ENCODE data around the gene MAST3.
A peak's percentile ranks its signal among the peaks of the same experiment; 100 is the strongest.

MAST3 gene

GRCh38 chr19:18097217-18097992 is at the start of gene MAST3:
MAST3 (plus strand) TSS chr19:18097778; CDS start chr19:18097793, 15 bp downstream.
- peak; percentile 81 for DNase-seq (ENCODE audit: low read depth, low spot score)

DNA sequence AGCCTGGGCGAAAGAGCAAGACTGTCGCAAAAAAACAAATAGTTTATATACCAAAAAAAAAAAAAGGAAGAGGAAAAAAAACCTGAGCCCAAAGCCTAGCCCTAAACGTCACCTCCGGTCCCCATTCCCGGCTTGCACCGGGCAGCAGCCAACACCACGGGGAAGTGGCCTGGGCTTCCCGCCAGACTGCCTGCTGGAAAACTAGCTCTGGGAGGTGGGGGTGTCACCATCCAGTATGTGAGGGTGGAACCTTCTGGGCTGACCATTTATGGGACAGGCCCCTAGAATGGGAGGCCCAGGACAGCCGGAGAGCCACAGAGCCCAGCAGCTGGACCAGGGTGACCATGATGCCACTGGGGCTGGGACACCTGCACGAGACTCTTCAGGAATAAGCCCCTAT is 48.2 kb upstream of the MAST3 start:
- DNase-seq (ENCODE audit: low read depth, low spot score): no peak

- DNase-seq (ENCODE audit: low read depth, low spot score): no peak
Observed at GRCh38 chr19:18051887-18052286, 45.7 kb upstream of the MAST3 start.

- DNase-seq (ENCODE audit: low read depth, low spot score): no peak
Observed at GRCh38 chr19:18053576-18054219, 43.9 kb upstream of the MAST3 start.

DNA sequence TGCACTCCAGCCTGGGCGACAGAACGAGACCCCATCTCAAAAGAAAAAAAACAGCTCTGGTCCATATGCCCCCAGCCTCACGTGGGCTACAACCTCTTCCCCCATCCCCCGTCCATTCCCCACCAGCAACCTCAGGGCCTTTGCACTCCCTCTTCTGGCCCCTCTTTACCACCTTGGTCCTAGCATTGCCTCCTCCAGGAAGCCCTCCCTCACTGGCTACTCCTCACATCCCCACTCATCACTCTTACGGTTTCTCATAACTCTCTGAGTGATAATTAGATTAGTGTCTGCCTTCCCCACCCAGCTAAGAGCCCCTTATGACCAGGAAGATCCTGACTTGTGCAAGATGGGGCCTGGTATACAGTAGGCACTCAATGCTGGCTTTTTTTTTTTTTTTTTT is 41.6 kb upstream of the MAST3 start:
- no peak for DNase-seq (ENCODE audit: low read depth, low spot score)

DNA sequence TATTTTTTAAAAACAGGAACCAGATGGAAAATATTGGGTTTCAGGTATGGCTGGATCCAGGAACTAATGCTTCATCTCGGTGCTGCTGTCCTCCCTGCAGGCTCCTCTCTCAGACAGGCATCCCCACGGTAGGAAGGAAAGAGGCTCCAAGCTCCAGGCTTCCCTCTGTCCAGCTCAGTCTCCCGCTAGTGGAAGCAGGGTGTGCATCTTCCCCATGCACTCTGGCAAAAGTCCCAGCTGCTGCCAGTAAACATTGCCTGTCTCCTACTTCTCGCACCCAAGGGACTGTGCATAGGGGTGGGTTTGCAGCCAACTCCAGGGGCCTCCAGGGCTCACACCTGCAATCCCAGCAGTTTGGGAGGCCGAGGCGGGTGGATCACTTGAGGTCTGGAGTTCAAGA is 40.0 kb upstream of the MAST3 start:
- no peak for DNase-seq (ENCODE audit: low read depth, low spot score)

DNA sequence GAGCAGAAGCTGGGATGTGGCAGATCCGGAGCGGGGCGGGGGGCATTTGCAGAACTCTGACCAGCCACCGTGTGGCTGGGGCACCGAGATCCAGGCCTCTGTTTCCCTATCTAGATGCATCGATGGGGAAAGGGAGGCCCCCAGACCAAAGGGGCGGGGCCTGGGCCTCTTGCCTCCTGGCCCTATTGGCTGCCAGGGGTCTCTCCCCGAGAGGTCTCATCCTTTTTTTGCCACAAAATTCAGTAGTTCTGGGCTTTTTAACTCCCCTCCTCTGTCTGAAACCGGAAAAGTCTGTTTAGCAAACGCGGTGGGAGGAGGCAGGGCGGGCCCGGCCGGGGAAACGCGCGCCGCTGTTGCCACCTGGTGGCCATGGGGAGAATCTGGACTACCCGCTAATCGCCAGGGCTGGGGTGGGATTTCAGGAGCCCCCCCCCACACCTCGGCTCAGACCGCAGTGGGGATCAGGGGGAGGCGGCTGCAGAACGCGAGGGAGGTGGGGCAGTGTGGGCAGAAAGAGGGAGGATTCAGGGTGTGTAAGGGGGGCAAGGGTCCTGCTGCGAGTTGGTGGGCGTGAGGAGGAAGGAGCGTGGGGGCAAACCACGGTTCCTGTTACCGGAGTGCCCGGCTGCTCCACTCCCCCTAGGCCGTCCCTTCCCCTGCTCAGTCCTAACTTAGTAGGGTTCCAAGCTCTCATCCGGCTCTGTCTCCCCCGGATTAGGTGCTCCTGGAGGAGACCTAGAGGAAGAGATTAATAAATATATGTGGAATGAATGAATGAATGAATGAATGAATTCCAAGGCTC is 39.2 kb upstream of the MAST3 start:
- peak; percentile 60 for DNase-seq (ENCODE audit: low read depth, low spot score)

- DNase-seq (ENCODE audit: low read depth, low spot score): no peak
Observed at GRCh38 chr19:18059297-18059696, 38.3 kb upstream of the MAST3 start.

- DNase-seq (ENCODE audit: low read depth, low spot score): no peak
Observed at GRCh38 chr19:18059902-18060301, 37.7 kb upstream of the MAST3 start.

DNA sequence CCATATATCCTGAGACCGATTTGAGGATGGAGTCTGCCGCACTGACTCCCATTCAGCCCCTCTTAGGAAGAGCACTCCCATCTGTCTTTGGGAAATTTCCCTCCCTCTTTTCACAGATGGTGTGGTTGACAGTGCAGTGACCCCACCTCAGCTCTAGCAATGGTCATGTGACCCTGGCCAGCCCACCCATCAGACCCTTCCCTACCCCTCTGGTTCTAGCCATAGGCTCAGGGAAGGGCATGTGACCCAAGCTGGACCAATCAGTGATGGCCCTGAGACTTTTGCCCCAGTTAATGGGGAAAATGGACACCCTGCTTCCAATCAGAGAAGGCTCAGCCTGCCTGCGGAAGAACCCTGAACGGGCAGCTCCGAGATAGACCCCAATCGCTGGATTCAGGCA is 37.1 kb upstream of the MAST3 start:
- DNase-seq (ENCODE audit: low read depth, low spot score): no peak

GRCh38 chr19:18062028-18062427 is 35.5 kb upstream of the MAST3 start:
- DNase-seq (ENCODE audit: low read depth, low spot score): no peak

GRCh38 chr19:18063463-18063862 is 34.1 kb upstream of the MAST3 start:
- no peak for DNase-seq (ENCODE audit: low read depth, low spot score)

DNA sequence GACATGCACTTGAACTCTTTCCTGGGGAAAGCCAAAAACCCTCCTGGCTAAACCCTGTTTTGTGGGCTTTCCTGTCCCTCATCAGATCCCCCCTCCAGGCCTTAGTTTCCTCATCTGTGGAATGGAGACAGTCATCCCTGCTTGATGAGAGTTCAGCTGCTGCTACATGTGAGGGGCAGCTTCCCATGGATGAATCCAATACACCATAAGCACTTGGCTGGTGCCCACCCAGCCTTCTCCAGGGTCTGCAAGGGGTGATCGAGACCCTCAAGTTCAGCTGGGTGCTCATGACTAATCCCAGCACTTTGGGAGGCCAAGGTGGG is 32.4 kb upstream of the MAST3 start:
- no peak for DNase-seq (ENCODE audit: low read depth, low spot score)

DNA sequence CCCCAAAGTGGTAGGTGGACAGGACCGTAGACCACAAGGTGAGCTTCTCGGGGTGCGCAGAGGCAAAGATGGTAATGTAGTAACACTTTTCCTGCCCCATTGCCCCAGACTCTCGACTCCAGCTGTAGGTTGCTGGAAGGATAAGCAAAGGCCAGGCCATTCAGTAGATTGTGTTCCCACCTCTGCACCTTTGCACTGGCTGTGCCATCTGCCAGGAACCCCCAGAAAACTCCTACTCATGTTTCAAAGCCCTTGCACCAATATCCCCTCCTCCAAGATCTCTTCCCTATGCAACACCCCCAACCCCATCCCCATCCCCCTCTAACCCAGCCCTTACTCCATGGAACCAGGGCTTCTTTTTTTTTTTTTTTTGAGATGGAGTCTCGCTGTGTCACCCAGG is 29.2 kb upstream of the MAST3 start:
- no peak for DNase-seq (ENCODE audit: low read depth, low spot score)

DNA sequence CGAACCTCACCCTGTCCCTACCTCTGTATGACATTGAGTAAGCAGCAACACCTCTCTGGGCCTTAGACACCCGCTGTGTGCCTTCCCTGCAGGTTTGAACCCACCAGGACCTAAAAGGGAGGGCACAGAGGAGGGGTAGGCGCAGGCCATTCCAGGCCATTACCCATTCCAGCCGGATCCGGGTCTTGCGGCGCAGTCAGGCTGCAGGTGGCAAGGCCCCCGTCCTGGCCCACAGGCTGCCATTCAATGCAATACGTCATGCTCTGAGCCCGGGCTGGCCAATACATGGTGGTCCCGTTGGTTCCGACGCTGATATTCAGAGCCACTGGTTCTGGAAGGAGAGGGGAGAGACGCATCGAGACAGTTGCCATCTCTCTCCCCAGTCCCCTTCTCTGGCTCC is 28.2 kb upstream of the MAST3 start:
- DNase-seq (ENCODE audit: low read depth, low spot score): no peak

DNA sequence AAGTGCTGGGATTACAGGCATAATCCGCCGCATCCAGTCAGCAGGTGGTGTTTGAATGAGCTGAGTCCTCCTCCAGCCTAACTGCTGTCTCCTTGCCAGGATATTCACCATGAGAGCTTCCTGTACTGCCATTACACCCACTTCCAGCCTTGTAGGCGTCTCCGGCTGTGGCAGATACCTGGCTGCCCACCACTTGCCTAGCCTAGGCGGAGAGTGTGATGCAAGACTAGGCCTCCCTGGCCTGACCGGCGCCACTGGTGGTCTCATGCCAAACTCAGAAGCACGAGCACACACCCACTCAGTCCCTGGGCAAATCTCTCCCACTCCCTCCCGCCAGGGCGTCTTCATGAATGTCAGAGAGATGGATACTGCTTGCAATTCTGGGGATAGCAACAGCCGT is 27.4 kb upstream of the MAST3 start:
- no peak for DNase-seq (ENCODE audit: low read depth, low spot score)

DNA sequence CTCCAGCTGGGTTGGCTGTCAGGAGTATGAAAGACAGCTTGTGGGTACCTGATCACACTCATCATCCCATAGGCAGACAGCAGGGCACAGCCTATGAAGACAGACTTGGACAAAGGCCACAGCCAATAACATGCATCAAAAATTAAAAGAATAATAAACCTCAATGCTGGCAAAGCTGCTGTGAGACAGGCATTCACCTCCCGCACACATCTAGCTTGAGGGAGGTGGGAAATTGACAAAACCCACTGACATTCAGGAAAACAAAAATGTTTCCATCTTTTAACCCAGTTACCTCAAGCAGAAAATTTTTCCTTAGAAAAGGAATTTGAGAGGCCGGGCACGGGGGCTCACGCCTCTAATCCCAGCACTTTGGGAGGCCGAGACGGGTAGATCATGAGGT is 25.2 kb upstream of the MAST3 start:
- DNase-seq (ENCODE audit: low read depth, low spot score): no peak

DNA sequence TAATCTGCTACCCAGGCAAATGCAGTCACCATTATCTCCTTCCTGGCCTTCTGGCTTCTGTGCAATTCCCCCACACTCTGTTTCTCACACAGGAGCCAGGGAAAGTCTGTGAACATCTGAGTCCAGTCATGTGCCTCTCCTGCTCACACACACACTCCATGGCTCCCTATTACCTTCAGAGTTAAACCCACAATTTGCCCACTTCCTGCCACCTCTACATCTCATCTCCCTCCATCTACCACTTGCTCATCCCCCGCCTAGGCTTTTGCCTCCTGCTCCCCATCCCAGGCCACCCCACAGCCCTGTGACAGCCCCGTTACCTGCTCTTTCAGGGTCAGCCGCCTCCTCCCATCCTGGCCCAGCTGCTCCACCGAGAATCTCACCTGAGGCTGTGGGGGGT is 24.4 kb upstream of the MAST3 start:
- no peak for DNase-seq (ENCODE audit: low read depth, low spot score)

- no peak for DNase-seq (ENCODE audit: low read depth, low spot score)
Observed at GRCh38 chr19:18074192-18074591, 23.4 kb upstream of the MAST3 start.

- DNase-seq (ENCODE audit: low read depth, low spot score): no peak
Observed at GRCh38 chr19:18083929-18084684, 13.5 kb upstream of the MAST3 start.

DNA sequence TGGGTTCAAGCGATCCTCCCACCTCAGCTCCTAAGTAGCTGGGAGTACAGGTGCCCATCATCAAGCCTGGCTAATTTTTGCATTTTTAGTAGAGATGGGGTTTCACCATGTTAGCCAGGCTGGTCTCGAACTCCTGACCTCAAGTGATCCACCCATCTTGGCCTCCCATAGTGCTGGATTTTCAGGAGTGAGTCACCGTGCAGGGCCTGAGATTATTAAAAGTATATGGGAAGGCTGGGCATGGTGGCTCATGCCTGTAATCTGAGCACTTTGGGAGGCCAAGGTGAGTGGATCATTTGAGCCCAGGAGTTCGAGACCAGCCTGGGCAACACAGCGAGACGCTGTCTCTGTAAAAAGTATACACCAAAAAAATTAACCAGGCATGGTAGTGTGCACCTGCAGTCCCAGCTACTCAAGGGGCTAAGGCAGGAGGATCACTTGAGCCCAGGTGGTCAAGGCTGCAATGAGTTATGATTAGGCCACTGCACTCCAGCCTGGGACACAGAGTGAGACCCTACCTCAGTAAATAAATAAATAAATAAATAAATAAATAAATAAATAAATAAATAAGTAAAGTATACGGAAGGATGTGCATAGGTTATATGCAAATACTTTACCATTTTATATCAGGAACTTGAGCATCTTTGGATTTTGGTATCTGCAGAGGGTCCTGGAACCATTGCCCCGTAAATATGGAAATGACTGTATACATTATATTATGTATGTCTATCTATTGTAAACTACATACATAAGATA is 11.7 kb upstream of the MAST3 start:
- no peak for DNase-seq (ENCODE audit: low read depth, low spot score)
